Uterus (tissue), 4 donors: ENCODE results near the gene TXNDC11. TPM values are rescaled to one million over a fixed set of nuclear protein-coding genes. Genes with fewer than 3 reads are reported as not detected.

ENCODE experiments used
- DNase-seq, 2 donors: peaks; one replicate each; pipeline ENCODE4 v3.0.0-alpha.2; 2019 to 2020
- H3K27ac ChIP-seq, 2 donors: fragments of 200-600 bp; sonication (generic); 1 replicate in 1 of 2; 2 replicates in 1 of 2; pipeline ENCODE4 v1.5.1; 2016 to 2018
- H3K27me3 ChIP-seq, 2 donors: fragments of 200-600 bp; sonication (generic); one replicate each; pipeline ENCODE4 v1.5.1; 2018 to 2019; ENCODE audit warnings: control low read depth in 1 of 2
- H3K36me3 ChIP-seq, 2 donors: fragments of 200-600 bp; sonication (generic); one replicate each; pipeline ENCODE4 v1.5.1; 2019; ENCODE audit warnings: control low read depth in 1 of 2
- H3K4me1 ChIP-seq, 2 donors: fragments of 200-600 bp; sonication (generic); one replicate each; pipeline ENCODE4 v1.5.1; 2018 to 2019; ENCODE audit warnings: control low read depth in 1 of 2
- H3K4me3 ChIP-seq, 2 donors: fragments of 200-600 bp; sonication (generic); 1 replicate in 1 of 2; 2 replicates in 1 of 2; pipeline ENCODE4 v1.5.1; 2018 to 2019; ENCODE audit warnings: mild to moderate bottlenecking in 1 of 2
- H3K9me3 ChIP-seq, 2 donors: fragments of 200-600 bp; sonication (generic); one replicate each; pipeline ENCODE4 v1.5.1; 2019; ENCODE audit warnings: control low read depth in 1 of 2
- CTCF ChIP-seq, 4 experiments: fragments of 200-600 bp in 2 of 4; fragments of 450-650 bp in 2 of 4; sonication (generic) in 2 of 4; IDR thresholded peaks; one replicate each; pipeline ENCODE4 v1.5.1; 2016 to 2019; ENCODE audit warnings: antibody characterized with exemption in 4 of 4, mild to moderate bottlenecking in 2 of 4, moderate library complexity in 1 of 4
- POLR2A ChIP-seq, 2 donors: fragments of 450-650 bp; IDR thresholded peaks; one replicate each; pipeline ENCODE4 v1.6.1; 2016; ENCODE audit warnings: antibody characterized with exemption in 2 of 2, mild to moderate bottlenecking in 1 of 2, moderate library complexity in 1 of 2
- intact Hi-C: fragments of 100-400 bp; cut with DNase I; formaldehyde crosslinking; loops from one replicate; pipeline ENCODE4 v1.15.1; 2023; ENCODE audit warnings: low total_unique reads
- total RNA-seq, 4 donors: library from RNA; depleted of rRNA in 3 of 4; stranded (reverse); fragments of >200 nt in 3 of 4; gene quantifications; one replicate each; pipeline versions ENCODE4 v1.1.0 to v1.2.4, GENCODE V29; 2014 to 2023
- donor health status: DM: yes; HTN: yes; CAD: no.

Gene TXNDC11
- total RNA-seq, 4 donors from 2014 or later, result 6.1 to 52.0 (median 40.0) TPM

GRCh38 chr16:11671676-11672075, 71.0 kb downstream of the TXNDC11 start:
- no peak overlapping the region for H3K4me3 ChIP-seq
- H3K36me3 ChIP-seq, result no peaks in the 10 kb centered on the region
- no peaks in the 10 kb centered on the region for H3K9me3 ChIP-seq
- peaks cover 0 to 6% of the 10 kb centered on the region in 2 donors for H3K4me1 ChIP-seq
- no peak for TF ChIP-seq CTCF (IDR thresholded peaks at IDR 0.05)
- no peak for TF ChIP-seq POLR2A (IDR thresholded peaks at IDR 0.05)
- intact Hi-C loops, result no loop called here
- H3K27ac ChIP-seq, result peak overlapping the region in 1 of 2 donors; percentile 14
- no peaks in the 10 kb centered on the region for H3K27me3 ChIP-seq
- no peak for DNase-seq

- Histone ChIP-seq H3K27ac (peak overlapping the region; percentile 73 to 88), H3K27me3 (no peaks in the 10 kb centered on the region), H3K4me1 (peaks cover 0 to 6% of the 10 kb centered on the region in 2 donors), H3K4me3 (no peak overlapping the region), H3K36me3 (no peaks in the 10 kb centered on the region), H3K9me3 (no peaks in the 10 kb centered on the region)
- intact Hi-C loops, result no loop called here
- TF ChIP-seq POLR2A (IDR thresholded peaks at IDR 0.05) (no peak), CTCF (IDR thresholded peaks at IDR 0.05) (no peak)
- DNase-seq, result no peak
Measured at GRCh38 chr16:11671271-11671670, 71.4 kb downstream of the TXNDC11 start.

GRCh38 chr16:11670171-11671131, 72.2 kb downstream of the TXNDC11 start:
- peak overlapping the region; percentile 73 to 88 for H3K27ac ChIP-seq
- intact Hi-C loops, result no loop called here
- H3K4me3 ChIP-seq, result peak overlapping the region in 1 of 2 donors; percentile 67
- TF ChIP-seq CTCF (IDR thresholded peaks at IDR 0.05), result no peak
- TF ChIP-seq POLR2A (IDR thresholded peaks at IDR 0.05), result no peak
- H3K9me3 ChIP-seq, result no peaks in the 10 kb centered on the region
- peak in 1 of 2 donors; percentile 43 for DNase-seq
- no peaks in the 10 kb centered on the region for H3K27me3 ChIP-seq
- H3K36me3 ChIP-seq, result no peaks in the 10 kb centered on the region
- H3K4me1 ChIP-seq, result peaks cover 0 to 6% of the 10 kb centered on the region in 2 donors

GRCh38 chr16:11669380-11670146, 73.1 kb downstream of the TXNDC11 start:
- Histone ChIP-seq H3K27ac (peak overlapping the region; percentile 73 to 88), H3K27me3 (no peaks in the 10 kb centered on the region), H3K4me3 (peak overlapping the region; percentile 67 to 93), H3K9me3 (no peaks in the 10 kb centered on the region), H3K36me3 (no peaks in the 10 kb centered on the region), H3K4me1 (peaks cover 0 to 5% of the 10 kb centered on the region in 2 donors)
- intact Hi-C loops, result no loop called here
- peak in 1 of 2 donors; percentile 54 for DNase-seq
- TF ChIP-seq POLR2A (IDR thresholded peaks at IDR 0.05) (no peak), CTCF (IDR thresholded peaks at IDR 0.05) (no peak)
